Progenitor cell of endocrine pancreas (in vitro differentiated cells): ENCODE results near the gene PES1. TPM values are rescaled to one million over a fixed set of nuclear protein-coding genes. Genes with fewer than 3 reads are reported as not detected.
"Not testable (repeated sequence)": the region's sequence is repeated elsewhere in the genome, so short reads cannot be mapped to it uniquely, and the experiment has no call there.

Experiments used
- DNase-seq: peaks from one replicate; pipeline ENCODE4 v3.0.0; 2021; ENCODE audit warnings: low spot score; ENCODE audit not compliant: unreplicated experiment
- H3K27ac Mint-ChIP-seq: 2 replicates; pipeline ENCODE4 v1.8.0; 2021; ENCODE audit warnings: mild to moderate bottlenecking, moderate library complexity, mixed read lengths
- H3K27me3 Mint-ChIP-seq: 2 replicates; pipeline ENCODE4 v1.8.0; 2021; ENCODE audit warnings: mixed read lengths
- H3K36me3 Mint-ChIP-seq: 2 replicates; pipeline ENCODE4 v1.8.0; 2022; ENCODE audit warnings: mixed read lengths; ENCODE audit not compliant: insufficient read depth
- H3K4me1 Mint-ChIP-seq: 2 replicates; pipeline ENCODE4 v1.8.0; 2021; ENCODE audit warnings: low read depth, mixed read lengths
- H3K4me3 Mint-ChIP-seq: 2 replicates; pipeline ENCODE4 v1.8.0; 2021; ENCODE audit warnings: low read depth, mild to moderate bottlenecking, moderate library complexity, mixed read lengths
- H3K9me3 Mint-ChIP-seq: 2 replicates; pipeline ENCODE4 v1.8.0; 2021; ENCODE audit warnings: low read depth, mixed read lengths
- total RNA-seq: library from RNA; stranded (reverse); gene quantifications from 2 replicates; pipeline ENCODE4 v1.2.1, GENCODE V29; 2021
- TF ChIP-seq, protein P1 (sequence below): fragments of 200-600 bp; sonication (generic); IDR thresholded peaks from one replicate; pipeline ENCODE4 v1.5.0; 2021; ENCODE audit warnings: antibody characterized with exemption, mild to moderate bottlenecking; ENCODE audit not compliant: unreplicated experiment

The PES1 gene
- total RNA-seq, 1 donor from 2014 or later: 71.6 TPM

GRCh38 chr22:30626413-30626812 is 34.7 kb upstream of the PES1 start:
- Mint-ChIP-seq H3K4me1 (no peaks in the 10 kb centered on the region), H3K9me3 (no peaks in the 10 kb centered on the region), H3K4me3 (no peak overlapping the region), H3K36me3 (peaks cover 4% of the 10 kb centered on the region), H3K27me3 (no peaks in the 10 kb centered on the region), H3K27ac (no peak overlapping the region)
- TF ChIP-seq, protein P1, sequence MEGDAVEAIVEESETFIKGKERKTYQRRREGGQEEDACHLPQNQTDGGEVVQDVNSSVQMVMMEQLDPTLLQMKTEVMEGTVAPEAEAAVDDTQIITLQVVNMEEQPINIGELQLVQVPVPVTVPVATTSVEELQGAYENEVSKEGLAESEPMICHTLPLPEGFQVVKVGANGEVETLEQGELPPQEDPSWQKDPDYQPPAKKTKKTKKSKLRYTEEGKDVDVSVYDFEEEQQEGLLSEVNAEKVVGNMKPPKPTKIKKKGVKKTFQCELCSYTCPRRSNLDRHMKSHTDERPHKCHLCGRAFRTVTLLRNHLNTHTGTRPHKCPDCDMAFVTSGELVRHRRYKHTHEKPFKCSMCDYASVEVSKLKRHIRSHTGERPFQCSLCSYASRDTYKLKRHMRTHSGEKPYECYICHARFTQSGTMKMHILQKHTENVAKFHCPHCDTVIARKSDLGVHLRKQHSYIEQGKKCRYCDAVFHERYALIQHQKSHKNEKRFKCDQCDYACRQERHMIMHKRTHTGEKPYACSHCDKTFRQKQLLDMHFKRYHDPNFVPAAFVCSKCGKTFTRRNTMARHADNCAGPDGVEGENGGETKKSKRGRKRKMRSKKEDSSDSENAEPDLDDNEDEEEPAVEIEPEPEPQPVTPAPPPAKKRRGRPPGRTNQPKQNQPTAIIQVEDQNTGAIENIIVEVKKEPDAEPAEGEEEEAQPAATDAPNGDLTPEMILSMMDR: no peak
- no peak for DNase-seq

DNA sequence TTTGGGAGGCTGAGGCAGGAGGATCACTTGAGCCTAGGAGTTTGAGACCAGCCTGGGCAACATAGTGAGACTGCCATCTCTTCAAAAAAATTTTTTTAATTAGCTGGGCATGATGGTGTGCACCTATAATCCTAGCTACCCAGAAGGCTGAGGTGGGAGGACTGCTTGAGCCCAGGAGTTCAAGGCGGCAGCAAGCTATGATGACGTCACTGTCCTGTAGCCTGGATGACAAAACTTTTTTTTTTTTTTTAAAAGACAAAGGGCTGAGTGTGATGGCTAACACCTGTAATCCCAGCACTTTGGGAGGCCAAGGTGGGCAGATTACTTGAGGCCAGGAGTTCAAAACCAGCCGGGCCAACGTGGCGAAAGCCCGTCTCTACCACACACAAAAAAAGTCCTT is 28.2 kb upstream of the PES1 start:
- H3K4me3 Mint-ChIP-seq, H3K9me3 Mint-ChIP-seq, DNase-seq, H3K27ac Mint-ChIP-seq, H3K4me1 Mint-ChIP-seq, H3K27me3 Mint-ChIP-seq, H3K36me3 Mint-ChIP-seq: not testable (repeated sequence)

GRCh38 chr22:30617819-30618218 is 26.1 kb upstream of the PES1 start:
- no peaks in the 10 kb centered on the region for H3K9me3 Mint-ChIP-seq
- DNase-seq: no peak
- TF ChIP-seq, protein P1: no peak
- H3K27me3 Mint-ChIP-seq: no peaks in the 10 kb centered on the region
- H3K4me1 Mint-ChIP-seq: no peaks in the 10 kb centered on the region
- no peak overlapping the region for H3K4me3 Mint-ChIP-seq
- H3K36me3 Mint-ChIP-seq: peaks cover 10% of the 10 kb centered on the region
- no peak overlapping the region for H3K27ac Mint-ChIP-seq

DNA sequence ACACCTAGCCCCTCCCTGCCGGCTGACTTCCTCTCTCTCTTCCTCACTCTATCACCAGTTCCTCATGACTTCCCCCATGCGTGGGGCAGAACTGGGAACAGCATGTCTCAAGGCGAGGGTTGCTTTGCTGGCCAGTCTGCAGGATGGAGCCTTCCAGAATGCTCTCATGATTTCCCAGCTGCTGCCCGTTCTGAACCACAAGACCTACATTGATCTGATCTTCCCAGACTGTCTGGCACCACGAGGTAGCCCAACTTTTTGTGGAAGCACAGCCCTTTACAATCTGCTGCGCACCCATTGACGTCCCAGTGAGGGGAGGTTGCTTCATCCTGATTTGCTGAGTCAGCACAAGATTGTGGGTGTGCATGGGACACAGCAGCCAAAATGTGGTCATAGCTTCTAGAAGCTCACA is 23.8 kb upstream of the PES1 start:
- H3K36me3 Mint-ChIP-seq: peaks cover 9% of the 10 kb centered on the region
- no peaks in the 10 kb centered on the region for H3K4me1 Mint-ChIP-seq
- H3K27ac Mint-ChIP-seq: peak overlapping the region; percentile 87
- no peak overlapping the region for H3K4me3 Mint-ChIP-seq
- H3K27me3 Mint-ChIP-seq: no peaks in the 10 kb centered on the region
- DNase-seq: no peak
- H3K9me3 Mint-ChIP-seq: no peaks in the 10 kb centered on the region
- TF ChIP-seq, protein P1: no peak

DNA sequence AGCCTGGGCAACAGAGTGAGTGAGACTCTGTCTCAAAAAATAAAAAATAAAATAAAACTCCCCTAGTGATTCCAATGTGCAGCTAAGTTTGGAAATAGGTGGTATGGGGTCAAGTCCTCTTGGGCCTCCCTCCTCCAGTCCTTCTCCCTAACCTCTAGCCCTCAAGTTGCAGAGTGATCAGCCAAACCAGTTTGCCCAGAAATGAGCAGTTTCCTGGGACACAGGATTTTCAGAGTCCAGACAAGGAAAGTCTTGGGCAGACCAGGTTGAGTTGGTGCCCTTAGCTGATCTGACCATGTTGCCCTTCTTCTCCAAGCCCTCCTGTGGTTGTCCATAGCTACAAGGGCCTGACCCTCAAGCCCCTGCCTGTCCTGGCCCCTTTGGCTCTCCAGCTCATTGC is 23.2 kb upstream of the PES1 start:
- no peaks in the 10 kb centered on the region for H3K9me3 Mint-ChIP-seq
- no peak overlapping the region for H3K4me3 Mint-ChIP-seq
- no peak for DNase-seq
- H3K4me1 Mint-ChIP-seq: no peaks in the 10 kb centered on the region
- H3K36me3 Mint-ChIP-seq: peaks cover 9% of the 10 kb centered on the region
- TF ChIP-seq, protein P1: no peak
- H3K27me3 Mint-ChIP-seq: no peaks in the 10 kb centered on the region
- H3K27ac Mint-ChIP-seq: no peak overlapping the region

GRCh38 chr22:30614268-30614667 is 22.6 kb upstream of the PES1 start:
- no peaks in the 10 kb centered on the region for H3K9me3 Mint-ChIP-seq
- no peaks in the 10 kb centered on the region for H3K27me3 Mint-ChIP-seq
- TF ChIP-seq, protein P1: no peak
- no peak for DNase-seq
- no peaks in the 10 kb centered on the region for H3K4me1 Mint-ChIP-seq
- no peak overlapping the region for H3K27ac Mint-ChIP-seq
- H3K36me3 Mint-ChIP-seq: peaks cover 9% of the 10 kb centered on the region
- no peak overlapping the region for H3K4me3 Mint-ChIP-seq
